ENCODE data around the gene SORBS2. TPM values are rescaled to one million over a fixed set of nuclear protein-coding genes. Genes with fewer than 3 reads are reported as not detected.

The SORBS2 gene
- total RNA-seq, 1 experiment from 2014 or later = 44.5 TPM

DNA sequence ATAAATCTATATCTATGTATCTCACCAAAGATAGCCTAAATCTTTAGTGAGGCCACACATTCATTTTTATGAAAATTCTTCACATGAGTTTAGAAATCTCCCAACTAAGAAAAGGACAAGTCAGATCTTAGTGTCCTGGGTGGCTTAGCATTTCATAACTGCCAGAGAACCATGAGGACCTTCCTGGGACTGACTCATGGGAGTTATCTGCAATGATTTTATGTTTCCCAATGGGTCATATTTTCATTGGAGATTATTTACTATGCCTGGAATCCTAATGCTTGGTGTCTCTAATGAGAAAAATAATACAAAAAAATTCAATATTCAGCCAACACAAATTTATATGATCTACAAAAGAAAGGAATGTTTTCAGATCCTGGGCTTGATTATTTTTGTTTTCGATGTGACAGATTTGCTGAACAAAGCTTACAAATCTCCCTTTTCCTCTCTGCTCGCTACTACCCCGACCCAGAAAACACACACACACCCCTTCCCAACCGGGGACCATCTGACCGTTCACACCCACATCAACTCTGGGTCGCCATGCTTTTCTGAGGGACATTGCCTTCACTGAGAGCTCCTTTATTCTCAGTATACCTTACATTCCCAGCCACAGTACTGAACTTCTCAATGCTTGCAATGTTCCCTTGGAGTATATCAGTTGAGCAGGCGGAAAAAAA, 40.1 kb downstream of the SORBS2 start (continued):
- TF ChIP-seq, protein P1, sequence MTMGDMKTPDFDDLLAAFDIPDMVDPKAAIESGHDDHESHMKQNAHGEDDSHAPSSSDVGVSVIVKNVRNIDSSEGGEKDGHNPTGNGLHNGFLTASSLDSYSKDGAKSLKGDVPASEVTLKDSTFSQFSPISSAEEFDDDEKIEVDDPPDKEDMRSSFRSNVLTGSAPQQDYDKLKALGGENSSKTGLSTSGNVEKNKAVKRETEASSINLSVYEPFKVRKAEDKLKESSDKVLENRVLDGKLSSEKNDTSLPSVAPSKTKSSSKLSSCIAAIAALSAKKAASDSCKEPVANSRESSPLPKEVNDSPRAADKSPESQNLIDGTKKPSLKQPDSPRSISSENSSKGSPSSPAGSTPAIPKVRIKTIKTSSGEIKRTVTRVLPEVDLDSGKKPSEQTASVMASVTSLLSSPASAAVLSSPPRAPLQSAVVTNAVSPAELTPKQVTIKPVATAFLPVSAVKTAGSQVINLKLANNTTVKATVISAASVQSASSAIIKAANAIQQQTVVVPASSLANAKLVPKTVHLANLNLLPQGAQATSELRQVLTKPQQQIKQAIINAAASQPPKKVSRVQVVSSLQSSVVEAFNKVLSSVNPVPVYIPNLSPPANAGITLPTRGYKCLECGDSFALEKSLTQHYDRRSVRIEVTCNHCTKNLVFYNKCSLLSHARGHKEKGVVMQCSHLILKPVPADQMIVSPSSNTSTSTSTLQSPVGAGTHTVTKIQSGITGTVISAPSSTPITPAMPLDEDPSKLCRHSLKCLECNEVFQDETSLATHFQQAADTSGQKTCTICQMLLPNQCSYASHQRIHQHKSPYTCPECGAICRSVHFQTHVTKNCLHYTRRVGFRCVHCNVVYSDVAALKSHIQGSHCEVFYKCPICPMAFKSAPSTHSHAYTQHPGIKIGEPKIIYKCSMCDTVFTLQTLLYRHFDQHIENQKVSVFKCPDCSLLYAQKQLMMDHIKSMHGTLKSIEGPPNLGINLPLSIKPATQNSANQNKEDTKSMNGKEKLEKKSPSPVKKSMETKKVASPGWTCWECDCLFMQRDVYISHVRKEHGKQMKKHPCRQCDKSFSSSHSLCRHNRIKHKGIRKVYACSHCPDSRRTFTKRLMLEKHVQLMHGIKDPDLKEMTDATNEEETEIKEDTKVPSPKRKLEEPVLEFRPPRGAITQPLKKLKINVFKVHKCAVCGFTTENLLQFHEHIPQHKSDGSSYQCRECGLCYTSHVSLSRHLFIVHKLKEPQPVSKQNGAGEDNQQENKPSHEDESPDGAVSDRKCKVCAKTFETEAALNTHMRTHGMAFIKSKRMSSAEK (CRISPR knock-in tag; IDR thresholded peaks at IDR 0.05; ENCODE audit: borderline replicate concordance) = no peak
- TF ChIP-seq ZNF138 (CRISPR knock-in tag; conservative IDR thresholded peaks at IDR 0.05) (no peak), RORB (CRISPR knock-in tag; IDR thresholded peaks at IDR 0.05) (no peak)
- TF ChIP-seq, protein P2, sequence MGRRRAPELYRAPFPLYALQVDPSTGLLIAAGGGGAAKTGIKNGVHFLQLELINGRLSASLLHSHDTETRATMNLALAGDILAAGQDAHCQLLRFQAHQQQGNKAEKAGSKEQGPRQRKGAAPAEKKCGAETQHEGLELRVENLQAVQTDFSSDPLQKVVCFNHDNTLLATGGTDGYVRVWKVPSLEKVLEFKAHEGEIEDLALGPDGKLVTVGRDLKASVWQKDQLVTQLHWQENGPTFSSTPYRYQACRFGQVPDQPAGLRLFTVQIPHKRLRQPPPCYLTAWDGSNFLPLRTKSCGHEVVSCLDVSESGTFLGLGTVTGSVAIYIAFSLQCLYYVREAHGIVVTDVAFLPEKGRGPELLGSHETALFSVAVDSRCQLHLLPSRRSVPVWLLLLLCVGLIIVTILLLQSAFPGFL (CRISPR knock-in tag; IDR thresholded peaks at IDR 0.05; ENCODE audit: borderline replicate concordance) = no peak

DNA sequence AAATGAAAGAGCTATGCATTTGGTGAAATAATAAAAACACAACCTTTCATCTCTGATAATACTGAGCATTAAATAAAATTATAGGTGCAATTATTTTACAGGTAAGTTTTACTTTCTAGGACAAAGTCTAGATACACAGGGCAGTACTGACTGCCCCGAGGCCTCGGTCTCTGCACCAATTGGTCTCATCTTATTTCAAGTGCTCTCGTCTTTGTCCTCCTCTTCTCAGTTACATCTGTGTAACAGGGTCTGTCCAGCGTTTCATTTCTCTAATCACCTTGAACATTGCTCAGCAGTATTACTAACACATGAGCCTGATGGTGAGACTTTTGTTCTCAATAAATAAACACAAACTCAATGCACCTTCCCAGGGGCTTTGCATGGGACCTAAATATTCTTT, 44.5 kb downstream of the SORBS2 start:
- Mint-ChIP-seq H3K4me3 (no peak overlapping the region), H3K9me3 (peaks cover 7% of the 10 kb centered on the region), H3K4me1 (peaks cover 8% of the 10 kb centered on the region), H3K36me3 (peaks cover 23% of the 10 kb centered on the region), H3K27ac (no peak overlapping the region), H3K27me3 (ENCODE audit: low read depth) (no peaks in the 10 kb centered on the region)
- CTCF ChIA-PET = no interaction called here
- DNase-seq (ENCODE audit: low spot score) = no peak
- TF ChIP-seq GTF2I (CRISPR knock-in tag; conservative IDR thresholded peaks at IDR 0.05) (no peak), NR3C1 (CRISPR knock-in tag; conservative IDR thresholded peaks at IDR 0.05; ENCODE audit: low read depth) (no peak)
- TF ChIP-seq, protein P3, sequence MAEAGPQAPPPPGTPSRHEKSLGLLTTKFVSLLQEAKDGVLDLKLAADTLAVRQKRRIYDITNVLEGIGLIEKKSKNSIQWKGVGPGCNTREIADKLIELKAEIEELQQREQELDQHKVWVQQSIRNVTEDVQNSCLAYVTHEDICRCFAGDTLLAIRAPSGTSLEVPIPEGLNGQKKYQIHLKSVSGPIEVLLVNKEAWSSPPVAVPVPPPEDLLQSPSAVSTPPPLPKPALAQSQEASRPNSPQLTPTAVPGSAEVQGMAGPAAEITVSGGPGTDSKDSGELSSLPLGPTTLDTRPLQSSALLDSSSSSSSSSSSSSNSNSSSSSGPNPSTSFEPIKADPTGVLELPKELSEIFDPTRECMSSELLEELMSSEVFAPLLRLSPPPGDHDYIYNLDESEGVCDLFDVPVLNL (CRISPR knock-in tag; IDR thresholded peaks at IDR 0.05; ENCODE audit: borderline replicate concordance, low read depth) = no peak
- ATAC-seq = no peak
- POLR2A ChIA-PET = no interaction called here

DNA sequence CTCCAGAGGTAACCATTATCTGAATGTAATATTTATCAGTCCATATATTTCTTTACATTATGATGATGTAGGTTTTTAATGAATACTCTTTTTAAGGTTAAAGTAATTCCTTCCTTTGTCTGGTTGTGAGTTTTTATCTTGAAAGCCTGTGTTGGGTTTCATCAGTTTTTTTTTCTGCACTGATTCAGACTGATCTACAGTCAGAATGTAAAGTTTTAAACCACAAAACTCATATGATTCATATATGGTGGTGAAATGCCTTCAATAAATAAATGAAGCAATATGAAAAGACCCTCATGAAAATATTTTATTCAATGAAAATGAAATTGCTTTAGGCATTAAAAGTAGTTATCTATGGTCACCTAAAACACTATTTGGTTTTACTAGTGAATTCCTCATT, 47.1 kb downstream of the SORBS2 start:
- H3K27ac Mint-ChIP-seq = no peak overlapping the region
- TF ChIP-seq, protein P4, sequence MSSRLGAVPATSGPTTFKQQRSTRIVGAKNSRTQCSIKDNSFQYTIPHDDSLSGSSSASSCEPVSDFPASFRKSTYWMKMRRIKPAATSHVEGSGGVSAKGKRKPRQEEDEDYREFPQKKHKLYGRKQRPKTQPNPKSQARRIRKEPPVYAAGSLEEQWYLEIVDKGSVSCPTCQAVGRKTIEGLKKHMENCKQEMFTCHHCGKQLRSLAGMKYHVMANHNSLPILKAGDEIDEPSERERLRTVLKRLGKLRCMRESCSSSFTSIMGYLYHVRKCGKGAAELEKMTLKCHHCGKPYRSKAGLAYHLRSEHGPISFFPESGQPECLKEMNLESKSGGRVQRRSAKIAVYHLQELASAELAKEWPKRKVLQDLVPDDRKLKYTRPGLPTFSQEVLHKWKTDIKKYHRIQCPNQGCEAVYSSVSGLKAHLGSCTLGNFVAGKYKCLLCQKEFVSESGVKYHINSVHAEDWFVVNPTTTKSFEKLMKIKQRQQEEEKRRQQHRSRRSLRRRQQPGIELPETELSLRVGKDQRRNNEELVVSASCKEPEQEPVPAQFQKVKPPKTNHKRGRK (CRISPR knock-in tag; IDR thresholded peaks at IDR 0.05; ENCODE audit: borderline replicate concordance) = no peak
- TF ChIP-seq ZNF317 (CRISPR knock-in tag; IDR thresholded peaks at IDR 0.05; ENCODE audit: borderline replicate concordance, low read depth) = no peak
- TF ChIP-seq ZBTB21 (CRISPR knock-in tag; IDR thresholded peaks at IDR 0.05; ENCODE audit: borderline replicate concordance) = no peak
- TF ChIP-seq, protein P5, sequence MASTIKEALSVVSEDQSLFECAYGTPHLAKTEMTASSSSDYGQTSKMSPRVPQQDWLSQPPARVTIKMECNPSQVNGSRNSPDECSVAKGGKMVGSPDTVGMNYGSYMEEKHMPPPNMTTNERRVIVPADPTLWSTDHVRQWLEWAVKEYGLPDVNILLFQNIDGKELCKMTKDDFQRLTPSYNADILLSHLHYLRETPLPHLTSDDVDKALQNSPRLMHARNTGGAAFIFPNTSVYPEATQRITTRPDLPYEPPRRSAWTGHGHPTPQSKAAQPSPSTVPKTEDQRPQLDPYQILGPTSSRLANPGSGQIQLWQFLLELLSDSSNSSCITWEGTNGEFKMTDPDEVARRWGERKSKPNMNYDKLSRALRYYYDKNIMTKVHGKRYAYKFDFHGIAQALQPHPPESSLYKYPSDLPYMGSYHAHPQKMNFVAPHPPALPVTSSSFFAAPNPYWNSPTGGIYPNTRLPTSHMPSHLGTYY (CRISPR knock-in tag; IDR thresholded peaks at IDR 0.05) = no peak
- TF ChIP-seq, protein P6, sequence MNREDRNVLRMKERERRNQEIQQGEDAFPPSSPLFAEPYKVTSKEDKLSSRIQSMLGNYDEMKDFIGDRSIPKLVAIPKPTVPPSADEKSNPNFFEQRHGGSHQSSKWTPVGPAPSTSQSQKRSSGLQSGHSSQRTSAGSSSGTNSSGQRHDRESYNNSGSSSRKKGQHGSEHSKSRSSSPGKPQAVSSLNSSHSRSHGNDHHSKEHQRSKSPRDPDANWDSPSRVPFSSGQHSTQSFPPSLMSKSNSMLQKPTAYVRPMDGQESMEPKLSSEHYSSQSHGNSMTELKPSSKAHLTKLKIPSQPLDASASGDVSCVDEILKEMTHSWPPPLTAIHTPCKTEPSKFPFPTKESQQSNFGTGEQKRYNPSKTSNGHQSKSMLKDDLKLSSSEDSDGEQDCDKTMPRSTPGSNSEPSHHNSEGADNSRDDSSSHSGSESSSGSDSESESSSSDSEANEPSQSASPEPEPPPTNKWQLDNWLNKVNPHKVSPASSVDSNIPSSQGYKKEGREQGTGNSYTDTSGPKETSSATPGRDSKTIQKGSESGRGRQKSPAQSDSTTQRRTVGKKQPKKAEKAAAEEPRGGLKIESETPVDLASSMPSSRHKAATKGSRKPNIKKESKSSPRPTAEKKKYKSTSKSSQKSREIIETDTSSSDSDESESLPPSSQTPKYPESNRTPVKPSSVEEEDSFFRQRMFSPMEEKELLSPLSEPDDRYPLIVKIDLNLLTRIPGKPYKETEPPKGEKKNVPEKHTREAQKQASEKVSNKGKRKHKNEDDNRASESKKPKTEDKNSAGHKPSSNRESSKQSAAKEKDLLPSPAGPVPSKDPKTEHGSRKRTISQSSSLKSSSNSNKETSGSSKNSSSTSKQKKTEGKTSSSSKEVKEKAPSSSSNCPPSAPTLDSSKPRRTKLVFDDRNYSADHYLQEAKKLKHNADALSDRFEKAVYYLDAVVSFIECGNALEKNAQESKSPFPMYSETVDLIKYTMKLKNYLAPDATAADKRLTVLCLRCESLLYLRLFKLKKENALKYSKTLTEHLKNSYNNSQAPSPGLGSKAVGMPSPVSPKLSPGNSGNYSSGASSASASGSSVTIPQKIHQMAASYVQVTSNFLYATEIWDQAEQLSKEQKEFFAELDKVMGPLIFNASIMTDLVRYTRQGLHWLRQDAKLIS (CRISPR knock-in tag; IDR thresholded peaks at IDR 0.05; ENCODE audit: borderline replicate concordance) = no peak
- TF ChIP-seq, protein P7, sequence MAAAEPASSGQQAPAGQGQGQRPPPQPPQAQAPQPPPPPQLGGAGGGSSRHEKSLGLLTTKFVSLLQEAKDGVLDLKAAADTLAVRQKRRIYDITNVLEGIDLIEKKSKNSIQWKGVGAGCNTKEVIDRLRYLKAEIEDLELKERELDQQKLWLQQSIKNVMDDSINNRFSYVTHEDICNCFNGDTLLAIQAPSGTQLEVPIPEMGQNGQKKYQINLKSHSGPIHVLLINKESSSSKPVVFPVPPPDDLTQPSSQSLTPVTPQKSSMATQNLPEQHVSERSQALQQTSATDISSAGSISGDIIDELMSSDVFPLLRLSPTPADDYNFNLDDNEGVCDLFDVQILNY (CRISPR knock-in tag; IDR thresholded peaks at IDR 0.05) = no peak
- TF ChIP-seq GTF2I (CRISPR knock-in tag; conservative IDR thresholded peaks at IDR 0.05) = no peak
- no peak for TF ChIP-seq ZNF396 (CRISPR knock-in tag; IDR thresholded peaks at IDR 0.05; ENCODE audit: borderline replicate concordance)
- no peak for TF ChIP-seq FOXK1 (CRISPR knock-in tag; IDR thresholded peaks at IDR 0.05)

More for the DNA sequence above, 47.1 kb downstream of the SORBS2 start:
- DNase-seq (ENCODE audit: low spot score) = no peak
- Mint-ChIP-seq H3K4me3 (no peak overlapping the region), H3K36me3 (peaks cover 9% of the 10 kb centered on the region), H3K9me3 (no peaks in the 10 kb centered on the region), H3K4me1 (peaks cover 6% of the 10 kb centered on the region), H3K27me3 (ENCODE audit: low read depth) (no peaks in the 10 kb centered on the region)
- ATAC-seq = no peak
- POLR2A ChIA-PET = no interaction called here
- CTCF ChIA-PET = no interaction called here

Measured in WTC11 (cell line).